Fibroblast of skin of left biceps (primary cell): ENCODE results near the gene CEP131.
"Not testable (repeated sequence)": the region's sequence is repeated elsewhere in the genome, so short reads cannot be mapped to it uniquely, and the experiment has no call there.

Source experiments
- DNase-seq, 2 experiments: peaks; one replicate each; pipeline ENCODE4 v3.0.0-alpha.2; 2013; ENCODE audit warnings: low read depth in 2 of 2

CEP131 gene

DNA sequence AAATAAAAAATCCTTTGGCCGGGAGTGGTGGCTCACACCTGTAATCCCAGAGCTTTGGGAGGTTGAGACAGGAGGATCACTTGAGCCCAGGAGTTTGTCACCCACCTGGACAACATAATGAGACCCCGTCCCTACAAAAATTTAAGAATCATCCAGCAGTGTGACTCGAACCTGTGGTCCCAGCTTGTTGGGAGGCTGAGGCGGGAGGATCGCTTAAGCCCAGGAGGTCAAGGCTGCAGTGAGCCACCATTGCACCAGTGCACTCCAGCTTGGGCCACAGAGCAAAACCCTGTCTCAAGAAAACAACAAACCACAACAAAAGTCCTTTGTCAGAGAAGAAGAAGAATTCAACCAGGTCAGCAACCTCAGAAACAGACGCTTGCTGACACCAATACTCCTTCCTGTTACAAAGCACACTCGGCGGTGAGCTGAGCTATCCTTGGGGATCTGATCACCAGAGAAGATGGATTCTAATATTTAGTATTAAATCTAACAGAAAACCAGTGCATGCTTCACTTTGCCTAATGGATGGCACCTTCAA, 70.4 kb downstream of the CEP131 start:
- no peak for DNase-seq

DNA sequence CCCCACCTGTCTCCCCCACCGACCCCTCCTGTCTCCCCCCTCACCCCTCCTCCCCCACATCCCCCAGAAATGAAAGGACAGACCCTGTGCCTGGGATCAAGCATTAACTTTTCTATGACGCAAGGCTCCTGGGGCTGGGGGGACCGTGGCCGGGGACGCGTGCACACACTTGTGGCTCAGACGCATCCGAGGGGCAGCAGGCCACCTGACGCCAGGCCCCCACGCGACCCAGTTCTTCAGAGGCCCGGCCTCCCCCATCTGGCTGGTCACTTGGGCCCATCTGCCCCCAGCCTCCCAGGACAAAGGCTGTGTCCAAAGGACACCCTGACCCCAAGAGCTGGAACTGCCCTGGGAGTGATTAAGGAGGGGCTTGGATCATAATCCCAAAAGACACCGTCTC, 71.5 kb downstream of the CEP131 start:
- no peak for DNase-seq

DNA sequence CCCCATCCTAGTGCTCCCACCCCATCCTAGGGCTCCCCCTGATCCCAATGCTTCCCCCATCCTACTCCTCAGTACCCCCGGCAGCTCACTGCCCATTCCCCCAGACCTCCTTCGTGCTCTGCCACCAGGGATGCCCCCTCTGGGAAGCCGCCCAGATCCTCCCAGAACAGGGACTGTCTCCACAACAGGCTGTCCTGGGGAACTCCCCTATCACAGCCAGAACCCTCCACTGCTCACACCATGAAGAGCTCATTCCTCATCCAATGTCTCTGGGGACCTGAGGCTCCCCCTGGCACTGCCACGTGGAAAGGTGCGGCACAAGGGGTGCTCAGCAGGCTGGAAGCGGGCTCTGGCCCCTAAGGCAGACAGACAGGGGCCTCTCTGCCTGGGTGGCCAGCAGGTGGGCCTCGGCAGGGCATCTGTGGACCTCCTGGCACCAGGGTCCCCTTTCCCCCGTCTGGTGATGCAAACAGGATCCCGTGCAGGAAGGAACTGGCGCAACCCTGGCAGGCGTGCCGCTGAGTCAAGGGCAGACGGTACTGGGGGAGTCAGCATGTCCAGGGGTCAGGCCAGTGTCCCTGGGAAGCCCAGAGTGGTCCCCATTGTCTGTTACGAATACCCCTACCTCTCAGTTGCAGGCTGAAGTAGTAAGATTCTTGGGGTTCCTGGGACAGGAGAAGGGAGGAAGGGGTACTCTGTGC, 72.2 kb downstream of the CEP131 start:
- DNase-seq = no peak

DNA sequence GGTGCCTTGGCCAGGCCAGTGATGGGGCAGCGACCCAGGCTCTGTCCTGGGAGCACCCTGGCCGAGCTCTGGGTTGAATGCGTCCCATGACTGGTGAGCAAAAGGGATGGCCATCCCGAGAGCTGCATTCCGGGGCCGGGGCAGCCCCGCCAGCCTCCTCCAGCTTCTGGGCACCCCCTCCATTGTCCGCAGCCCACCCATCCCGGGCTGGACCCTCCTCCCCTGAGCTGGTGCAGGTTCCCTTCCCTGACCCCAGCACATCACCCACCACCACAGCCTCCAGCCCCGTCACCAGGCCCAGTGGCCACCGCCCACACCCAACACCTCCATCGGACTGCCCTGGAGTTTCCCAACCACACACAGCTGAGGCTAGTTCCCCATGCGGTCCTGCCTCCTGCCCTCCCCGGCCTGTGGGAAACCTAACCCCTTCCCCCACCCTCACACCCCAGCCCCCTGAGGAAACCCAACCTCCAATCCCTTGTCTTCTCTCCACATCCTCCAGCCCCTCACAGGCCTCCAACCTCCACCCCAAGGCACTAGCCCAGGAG, 73.7 kb downstream of the CEP131 start:
- DNase-seq = no peak

DNA sequence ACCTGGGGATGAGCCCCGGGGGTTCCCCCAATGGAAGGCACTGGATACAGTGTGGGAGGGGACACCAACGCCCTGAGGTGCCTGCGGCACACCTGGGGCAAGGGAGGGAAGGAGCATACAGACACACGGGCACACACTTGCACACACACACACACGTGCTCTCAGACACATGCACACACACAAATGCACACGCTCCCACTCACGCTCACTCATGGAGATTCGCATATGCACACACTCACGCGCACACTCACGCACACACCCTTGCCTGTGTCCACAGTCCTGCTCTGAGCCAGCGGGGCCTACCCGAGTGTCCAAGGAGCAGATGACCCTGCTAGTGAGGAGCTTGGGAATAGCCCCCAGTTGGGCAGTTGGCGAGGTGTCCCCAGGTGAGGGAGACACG, 74.2 kb downstream of the CEP131 start:
- DNase-seq = no peak

DNA sequence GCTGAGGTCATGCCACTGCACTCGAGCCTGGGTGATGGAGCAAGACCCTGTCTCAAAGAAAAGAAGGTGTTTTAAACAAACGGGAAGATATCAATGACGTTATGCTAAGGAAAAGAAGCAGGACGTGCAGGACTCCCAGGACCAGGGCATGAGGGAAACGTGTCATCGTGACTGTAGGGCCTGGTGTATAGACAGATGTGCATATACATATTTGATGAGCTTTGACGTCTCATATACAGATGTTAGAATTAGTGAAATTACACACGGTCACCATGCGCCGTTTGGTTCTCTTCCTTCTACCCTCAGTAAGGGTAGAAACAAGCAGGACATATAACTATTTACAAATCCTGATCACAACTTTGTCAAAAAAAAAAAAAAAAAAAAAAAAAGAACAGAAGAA, 75.1 kb downstream of the CEP131 start:
- no peak for DNase-seq

DNA sequence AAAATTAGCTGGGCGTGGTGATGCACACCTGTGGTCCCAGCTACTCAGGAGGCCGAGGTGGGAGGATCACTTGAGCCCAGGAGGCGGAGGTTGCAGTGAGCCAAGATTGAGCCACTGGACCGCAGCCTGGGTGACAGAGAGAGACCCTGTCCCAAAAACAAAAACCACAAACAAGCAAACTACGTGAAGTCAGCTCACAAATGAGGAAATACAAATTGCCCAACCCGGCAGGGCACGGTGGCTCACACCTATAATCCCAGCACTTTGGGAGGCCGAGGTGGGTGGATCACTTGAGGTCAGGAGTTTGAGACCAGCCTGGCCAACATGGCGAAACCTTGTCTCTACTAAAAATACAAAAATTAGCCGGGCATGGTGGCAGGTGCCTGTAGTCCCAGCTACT, 76.6 kb downstream of the CEP131 start:
- not testable (repeated sequence) for DNase-seq

DNA sequence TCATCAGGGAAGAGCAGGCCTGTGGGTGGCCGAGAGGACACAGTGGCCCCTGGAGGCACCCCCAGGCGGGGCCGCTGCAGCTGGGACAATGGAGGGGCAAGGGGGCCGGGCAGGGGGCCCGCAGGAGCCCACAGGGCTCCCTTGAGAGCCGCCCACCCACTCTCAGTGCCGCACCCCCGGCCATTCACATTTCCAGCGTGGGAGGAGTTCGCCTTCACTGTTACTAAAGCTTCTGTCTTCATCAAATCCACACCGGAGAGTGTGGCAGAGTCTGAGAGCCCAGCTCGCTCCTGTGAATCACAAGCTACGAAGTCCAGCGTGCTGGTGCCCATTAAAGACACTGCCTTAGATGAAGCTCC, 78.4 kb downstream of the CEP131 start:
- DNase-seq = no peak

DNA sequence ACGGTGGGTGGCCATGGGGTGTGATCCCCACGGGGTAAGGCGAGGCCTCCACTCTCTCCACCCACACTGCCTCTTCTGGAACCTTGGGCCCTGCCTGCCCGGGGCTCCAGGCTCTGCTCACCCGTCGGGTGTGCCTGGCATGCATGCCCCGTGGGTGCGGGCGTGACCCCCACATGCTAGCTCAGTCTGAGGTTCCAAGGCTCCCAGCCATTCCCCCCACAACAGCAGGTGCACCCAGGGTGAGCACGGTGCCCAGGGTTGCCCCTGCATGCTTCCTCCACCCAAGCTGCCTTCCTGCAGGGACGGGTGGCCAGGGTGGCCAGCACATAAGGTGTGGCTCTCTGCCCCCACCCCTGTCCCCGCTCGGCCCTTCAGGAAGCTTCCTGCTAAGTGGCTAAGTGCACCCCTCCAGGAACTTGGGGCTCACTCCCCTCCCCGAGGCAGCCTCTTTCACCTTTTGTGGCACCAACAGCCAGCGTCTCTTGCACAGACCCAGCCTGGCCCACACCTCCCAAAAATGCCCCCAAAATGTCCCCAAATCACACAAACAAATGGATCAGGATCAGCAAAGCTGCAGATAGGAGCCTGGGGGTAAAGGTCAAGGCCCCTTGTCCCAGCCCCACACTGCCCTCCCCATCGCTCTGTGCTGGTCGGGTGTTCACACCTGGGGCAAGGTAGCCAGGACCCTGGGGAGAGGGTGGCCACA, 78.9 kb downstream of the CEP131 start:
- no peak for DNase-seq

DNA sequence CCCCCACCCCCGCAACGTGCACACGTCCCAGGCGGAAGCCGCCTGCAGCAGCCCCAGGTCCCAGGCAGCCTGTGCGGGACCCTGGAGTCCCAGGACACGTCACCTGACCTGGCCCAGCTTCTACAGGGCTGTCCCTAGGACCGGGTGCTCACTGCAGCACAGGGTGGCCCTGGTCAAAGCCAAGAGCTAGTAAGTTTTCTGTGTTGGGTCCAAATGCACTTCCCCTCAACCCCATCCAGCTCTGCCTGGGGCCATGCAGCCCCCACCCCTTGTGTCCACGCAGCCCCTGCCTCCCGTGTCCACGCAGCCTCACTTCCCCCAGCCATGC, 79.6 kb downstream of the CEP131 start:
- no peak for DNase-seq

DNA sequence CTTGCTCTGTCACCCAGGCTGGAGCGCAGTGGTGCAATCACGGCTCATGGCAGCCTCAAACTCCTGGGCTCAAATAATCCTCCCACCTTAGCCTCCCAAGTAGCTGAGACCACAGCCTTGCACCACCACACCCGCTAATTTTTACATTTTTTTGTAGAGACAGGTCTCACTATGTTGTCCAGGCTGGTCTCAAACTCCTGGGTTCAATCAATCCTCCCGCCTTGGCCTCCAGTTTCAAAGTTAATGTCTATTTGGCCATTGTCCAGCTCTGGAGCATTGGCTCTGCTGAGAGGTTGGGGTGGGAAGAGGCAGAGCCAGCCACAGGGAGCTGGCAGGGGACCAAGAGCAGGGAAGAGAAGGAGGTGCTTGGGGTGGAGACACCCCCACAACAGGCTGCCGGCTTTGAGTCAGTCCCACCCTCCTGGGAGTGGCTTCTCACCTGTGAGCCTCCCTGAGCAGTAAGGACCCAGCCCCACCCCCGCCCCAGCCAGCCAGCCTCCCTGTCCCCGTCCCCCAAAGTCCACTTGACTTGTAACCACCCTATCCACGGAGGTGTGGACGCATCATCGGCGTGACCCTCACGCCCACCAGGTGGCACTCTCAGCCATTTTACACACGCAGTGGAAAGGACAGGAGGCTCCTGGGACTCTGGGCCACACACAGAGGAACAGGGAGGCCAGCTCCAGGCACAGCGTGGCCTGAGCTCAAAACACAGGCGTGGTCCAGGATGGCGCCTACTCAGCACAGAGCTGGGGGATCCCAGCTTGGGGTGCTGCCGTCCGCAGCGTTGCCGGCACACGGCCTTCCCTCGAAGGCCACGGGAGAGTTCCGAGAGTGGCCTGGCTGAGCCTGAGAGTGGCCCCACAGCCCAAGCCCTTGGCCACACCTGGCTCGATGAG, 80.2 kb downstream of the CEP131 start:
- peak; percentile 13 to 15 for DNase-seq

DNA sequence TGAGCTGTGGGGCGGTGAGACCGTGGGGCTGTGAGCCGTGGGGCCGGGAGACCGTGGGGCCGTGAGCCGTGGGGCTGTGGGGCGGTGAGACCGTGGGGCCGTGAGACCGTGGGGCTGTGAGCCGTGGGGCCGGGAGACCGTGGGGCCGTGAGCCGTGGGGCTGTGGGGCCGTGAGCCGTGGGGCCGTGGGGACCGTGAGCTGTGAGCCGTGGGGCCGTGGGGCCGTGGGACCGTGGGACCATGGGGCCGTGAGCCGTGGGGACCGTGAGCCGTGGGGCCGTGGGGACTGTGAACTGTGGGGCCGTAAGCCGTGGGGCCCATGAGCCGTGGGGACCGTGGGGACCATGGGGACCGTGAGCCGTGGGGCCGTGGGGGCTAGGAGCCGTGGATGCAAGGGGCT, 82.1 kb downstream of the CEP131 start:
- DNase-seq = no peak

DNA sequence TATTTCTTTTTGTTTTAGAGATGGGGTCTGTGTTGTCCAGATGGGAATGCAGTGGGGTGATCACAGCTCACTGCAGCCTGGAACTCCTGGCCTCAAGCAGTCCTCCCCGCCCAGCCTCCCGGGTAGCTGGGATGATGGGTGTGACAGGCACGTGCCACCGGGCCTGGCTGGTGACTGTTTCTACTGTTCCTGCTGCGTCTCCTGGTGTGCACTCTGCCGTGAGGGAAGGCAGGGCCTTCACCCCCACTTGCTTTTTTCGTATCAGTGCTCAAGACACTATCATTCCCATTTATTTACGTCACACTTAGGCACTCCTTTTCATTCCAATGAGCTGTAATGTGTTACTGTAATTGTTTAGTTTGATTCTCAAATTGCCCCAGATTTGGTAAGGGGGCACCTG, 82.7 kb downstream of the CEP131 start:
- no peak for DNase-seq
